Measurements from ENCODE around the gene PARP1.

GRCh38 chr1:226400519-226401354, 7.2 kb downstream of the PARP1 start:
- TF ChIP-seq CTCF (conservative IDR thresholded peaks at IDR 0.05; ENCODE audit: low read length) (no peak), EZH2phosphoT487 (IDR thresholded peaks at IDR 0.05; ENCODE audit: borderline replicate concordance, low read depth, low read length) (no peak)
